ENCODE data around the gene OSCP1.
A peak's percentile ranks its signal among the peaks of the same experiment; 100 is the strongest.

Gene OSCP1

GRCh38 chr1:36420836-36421317 is 29.4 kb downstream of the OSCP1 start:
- no peak overlapping the region for H3K27ac ChIP-seq (ENCODE audit: low read depth, low read length, severe bottlenecking)
- 28% methylated on average over 13 of the region's 13 CpGs for WGBS, 2 experiments (ENCODE audit: insufficient coverage in 2 of 2)
- no peak overlapping the region for H3K4me3 ChIP-seq (ENCODE audit: extremely low read depth, insufficient read depth, low read length, poor library complexity, severe bottlenecking)
- H3K36me3 ChIP-seq (ENCODE audit: control insufficient read depth, insufficient read depth, low read length): no peaks in the 10 kb centered on the region
- H3K9me3 ChIP-seq (ENCODE audit: control insufficient read depth, low read length): no peaks in the 10 kb centered on the region
- H3K4me1 ChIP-seq (ENCODE audit: control insufficient read depth, insufficient read depth, low read length, poor library complexity, severe bottlenecking): peaks cover 10% of the 10 kb centered on the region

GRCh38 chr1:36420409-36420808 is 29.8 kb downstream of the OSCP1 start:
- no peak overlapping the region for H3K4me3 ChIP-seq (ENCODE audit: extremely low read depth, insufficient read depth, low read length, poor library complexity, severe bottlenecking)
- H3K9me3 ChIP-seq (ENCODE audit: control insufficient read depth, low read length): no peaks in the 10 kb centered on the region
- no peak overlapping the region for H3K27ac ChIP-seq (ENCODE audit: low read depth, low read length, severe bottlenecking)
- no peaks in the 10 kb centered on the region for H3K36me3 ChIP-seq (ENCODE audit: control insufficient read depth, insufficient read depth, low read length)
- peaks cover 10% of the 10 kb centered on the region for H3K4me1 ChIP-seq (ENCODE audit: control insufficient read depth, insufficient read depth, low read length, poor library complexity, severe bottlenecking)
- WGBS, 2 experiments (ENCODE audit: insufficient coverage in 2 of 2): 74 to 75% methylated on average over 4 to 5 of the region's 5 CpGs

GRCh38 chr1:36419569-36419968 is 30.7 kb downstream of the OSCP1 start:
- WGBS, 2 experiments (ENCODE audit: insufficient coverage in 2 of 2): 94 to 97% methylated on average over 3 of the region's 4 CpGs
- no peak overlapping the region for H3K4me3 ChIP-seq (ENCODE audit: extremely low read depth, insufficient read depth, low read length, poor library complexity, severe bottlenecking)
- no peaks in the 10 kb centered on the region for H3K36me3 ChIP-seq (ENCODE audit: control insufficient read depth, insufficient read depth, low read length)

GRCh38 chr1:36419140-36419539 is 31.1 kb downstream of the OSCP1 start:
- Histone ChIP-seq H3K4me3 (ENCODE audit: extremely low read depth, insufficient read depth, low read length, poor library complexity, severe bottlenecking) (no peak overlapping the region), H3K4me1 (ENCODE audit: control insufficient read depth, insufficient read depth, low read length, poor library complexity, severe bottlenecking) (peaks cover 10% of the 10 kb centered on the region), H3K27ac (ENCODE audit: low read depth, low read length, severe bottlenecking) (no peak overlapping the region), H3K36me3 (ENCODE audit: control insufficient read depth, insufficient read depth, low read length) (no peaks in the 10 kb centered on the region), H3K9me3 (ENCODE audit: control insufficient read depth, low read length) (peaks cover 8% of the 10 kb centered on the region)
- WGBS, 2 experiments (ENCODE audit: insufficient coverage in 2 of 2): 79 to 90% methylated on average over 2 to 3 of the region's 3 CpGs

More at GRCh38 chr1:36419569-36419968, 30.7 kb downstream of the OSCP1 start:
- Histone ChIP-seq H3K27ac (ENCODE audit: low read depth, low read length, severe bottlenecking) (no peak overlapping the region), H3K4me1 (ENCODE audit: control insufficient read depth, insufficient read depth, low read length, poor library complexity, severe bottlenecking) (peaks cover 10% of the 10 kb centered on the region), H3K9me3 (ENCODE audit: control insufficient read depth, low read length) (peaks cover 4% of the 10 kb centered on the region)

- Histone ChIP-seq H3K4me3 (ENCODE audit: extremely low read depth, insufficient read depth, low read length, poor library complexity, severe bottlenecking) (no peak overlapping the region), H3K4me1 (ENCODE audit: control insufficient read depth, insufficient read depth, low read length, poor library complexity, severe bottlenecking) (peaks cover 10% of the 10 kb centered on the region), H3K27ac (ENCODE audit: low read depth, low read length, severe bottlenecking) (no peak overlapping the region), H3K36me3 (ENCODE audit: control insufficient read depth, insufficient read depth, low read length) (no peaks in the 10 kb centered on the region), H3K9me3 (ENCODE audit: control insufficient read depth, low read length) (peaks cover 8% of the 10 kb centered on the region)
- WGBS, 2 experiments (ENCODE audit: insufficient coverage in 2 of 2): 89 to 95% methylated on average over 6 to 9 of the region's 9 CpGs
Observed at GRCh38 chr1:36417931-36418330, 32.3 kb downstream of the OSCP1 start.

GRCh38 chr1:36415661-36416326 is 34.5 kb downstream of the OSCP1 start:
- peaks cover 8% of the 10 kb centered on the region for H3K9me3 ChIP-seq (ENCODE audit: control insufficient read depth, low read length)
- H3K36me3 ChIP-seq (ENCODE audit: control insufficient read depth, insufficient read depth, low read length): no peaks in the 10 kb centered on the region
- WGBS, 2 experiments (ENCODE audit: insufficient coverage in 2 of 2): 92 to 98% methylated on average over 9 to 12 of the region's 15 CpGs
- H3K27ac ChIP-seq (ENCODE audit: low read depth, low read length, severe bottlenecking): no peak overlapping the region
- peaks cover 4% of the 10 kb centered on the region for H3K4me1 ChIP-seq (ENCODE audit: control insufficient read depth, insufficient read depth, low read length, poor library complexity, severe bottlenecking)
- H3K4me3 ChIP-seq (ENCODE audit: extremely low read depth, insufficient read depth, low read length, poor library complexity, severe bottlenecking): no peak overlapping the region

GRCh38 chr1:36414384-36414783 is 35.9 kb downstream of the OSCP1 start:
- Histone ChIP-seq H3K4me1 (ENCODE audit: control insufficient read depth, insufficient read depth, low read length, poor library complexity, severe bottlenecking) (no peaks in the 10 kb centered on the region), H3K27ac (ENCODE audit: low read depth, low read length, severe bottlenecking) (no peak overlapping the region), H3K4me3 (ENCODE audit: extremely low read depth, insufficient read depth, low read length, poor library complexity, severe bottlenecking) (no peak overlapping the region), H3K36me3 (ENCODE audit: control insufficient read depth, insufficient read depth, low read length) (no peaks in the 10 kb centered on the region), H3K9me3 (ENCODE audit: control insufficient read depth, low read length) (peaks cover 8% of the 10 kb centered on the region)
- WGBS, 2 experiments (ENCODE audit: insufficient coverage in 2 of 2): 92 to 95% methylated on average over 2 to 3 of the region's 4 CpGs

GRCh38 chr1:36411674-36412648 is 38.3 kb downstream of the OSCP1 start:
- Histone ChIP-seq H3K9me3 (ENCODE audit: control insufficient read depth, low read length) (peaks cover 8% of the 10 kb centered on the region), H3K4me3 (ENCODE audit: extremely low read depth, insufficient read depth, low read length, poor library complexity, severe bottlenecking) (no peak overlapping the region)
- WGBS, 2 experiments (ENCODE audit: insufficient coverage in 2 of 2): 81 to 89% methylated on average over 5 to 8 of the region's 11 CpGs

GRCh38 chr1:36408479-36408878 is 41.8 kb downstream of the OSCP1 start:
- Histone ChIP-seq H3K9me3 (ENCODE audit: control insufficient read depth, low read length) (no peaks in the 10 kb centered on the region), H3K4me1 (ENCODE audit: control insufficient read depth, insufficient read depth, low read length, poor library complexity, severe bottlenecking) (peaks cover 7% of the 10 kb centered on the region), H3K4me3 (ENCODE audit: extremely low read depth, insufficient read depth, low read length, poor library complexity, severe bottlenecking) (no peak overlapping the region), H3K27ac (ENCODE audit: low read depth, low read length, severe bottlenecking) (peak overlapping the region; percentile 57), H3K36me3 (ENCODE audit: control insufficient read depth, insufficient read depth, low read length) (no peaks in the 10 kb centered on the region)
- 89 to 100% methylated on average over 2 of the region's 2 CpGs for WGBS, 2 experiments (ENCODE audit: insufficient coverage in 2 of 2)

More at GRCh38 chr1:36411674-36412648, 38.3 kb downstream of the OSCP1 start:
- no peaks in the 10 kb centered on the region for H3K36me3 ChIP-seq (ENCODE audit: control insufficient read depth, insufficient read depth, low read length)
- no peak overlapping the region for H3K27ac ChIP-seq (ENCODE audit: low read depth, low read length, severe bottlenecking)
- peaks cover 7% of the 10 kb centered on the region for H3K4me1 ChIP-seq (ENCODE audit: control insufficient read depth, insufficient read depth, low read length, poor library complexity, severe bottlenecking)

GRCh38 chr1:36406440-36406839 is 43.8 kb downstream of the OSCP1 start:
- H3K4me1 ChIP-seq (ENCODE audit: control insufficient read depth, insufficient read depth, low read length, poor library complexity, severe bottlenecking): peaks cover 7% of the 10 kb centered on the region
- H3K9me3 ChIP-seq (ENCODE audit: control insufficient read depth, low read length): no peaks in the 10 kb centered on the region
- H3K27ac ChIP-seq (ENCODE audit: low read depth, low read length, severe bottlenecking): no peak overlapping the region
- WGBS, 2 experiments (ENCODE audit: insufficient coverage in 2 of 2): 86% methylated on average over 1 of the region's 1 CpG; no CpG with 5 or more reads in 1 of the 2 experiments
- no peak overlapping the region for H3K4me3 ChIP-seq (ENCODE audit: extremely low read depth, insufficient read depth, low read length, poor library complexity, severe bottlenecking)
- no peaks in the 10 kb centered on the region for H3K36me3 ChIP-seq (ENCODE audit: control insufficient read depth, insufficient read depth, low read length)

Data from mesodermal cell (in vitro differentiated cells).